Activated naive CD8-positive, alpha-beta T cell treated with anti-CD3 and anti-CD28 coated beads for 36 hours (primary cell): ENCODE data around the gene RANBP3L. TPM values are rescaled to one million over a fixed set of nuclear protein-coding genes. Genes with fewer than 3 reads are reported as not detected.
"Not testable (repeated sequence)": the region's sequence is repeated elsewhere in the genome, so short reads cannot be mapped to it uniquely, and the experiment has no call there.

Source experiments
- DNase-seq: peaks from one replicate; pipeline ENCODE4 v3.0.0; 2021
- H3K27ac Mint-ChIP-seq: one replicate; pipeline ENCODE4 v1.8.0; 2022; ENCODE audit warnings: mild to moderate bottlenecking, moderate library complexity, mixed read lengths
- H3K27me3 Mint-ChIP-seq: one replicate; pipeline ENCODE4 v1.8.0; 2022; ENCODE audit warnings: mild to moderate bottlenecking, mixed read lengths
- H3K36me3 Mint-ChIP-seq: one replicate; pipeline ENCODE4 v1.8.0; 2021; ENCODE audit warnings: mild to moderate bottlenecking, mixed read lengths
- H3K4me1 Mint-ChIP-seq: one replicate; pipeline ENCODE4 v1.8.0; 2021; ENCODE audit warnings: mixed read lengths
- H3K4me3 Mint-ChIP-seq: one replicate; pipeline ENCODE4 v1.8.0; 2022; ENCODE audit warnings: mild to moderate bottlenecking, moderate library complexity, mixed read lengths
- H3K9me3 Mint-ChIP-seq: one replicate; pipeline ENCODE4 v1.8.0; 2022; ENCODE audit warnings: mixed read lengths
- total RNA-seq, 2 experiments: library from RNA; stranded (reverse); gene quantifications; one replicate each; pipeline ENCODE4 v1.2.3, GENCODE V29; 2021

RANBP3L gene
- under 1 TPM; 0.10 to 0.14 TPM for total RNA-seq

GRCh38 chr5:36301858-36302603 lies at the start of gene RANBP3L:
TSS of gene RANBP3L (minus strand) at chr5:36301902. CDS start at chr5:36301416, 486 bp downstream.
- Mint-ChIP-seq H3K27me3 (peaks cover 5% of the 10 kb centered on the region), H3K4me3 (no peak within 1 kb of the TSS), H3K4me1 (peaks cover 9% of the 10 kb centered on the region), H3K27ac (no peak within 1 kb of the TSS), H3K36me3 (no peaks in the 10 kb centered on the region), H3K9me3 (no peaks in the 10 kb centered on the region)
- DNase-seq: no peak

- H3K9me3 Mint-ChIP-seq: no peaks in the 10 kb centered on the region
- H3K27me3 Mint-ChIP-seq: peaks cover 7% of the 10 kb centered on the region
- H3K36me3 Mint-ChIP-seq: no peaks in the 10 kb centered on the region
- H3K4me3 Mint-ChIP-seq: no peak overlapping the region
- no peaks in the 10 kb centered on the region for H3K4me1 Mint-ChIP-seq
- no peak for DNase-seq
- no peak overlapping the region for H3K27ac Mint-ChIP-seq
Observed at GRCh38 chr5:36346896-36347690, 45.4 kb upstream of the RANBP3L start.

GRCh38 chr5:36344899-36345298 lies 43.2 kb upstream of the RANBP3L start:
- H3K9me3 Mint-ChIP-seq: no peaks in the 10 kb centered on the region
- no peaks in the 10 kb centered on the region for H3K4me1 Mint-ChIP-seq
- no peak for DNase-seq
- H3K36me3 Mint-ChIP-seq: no peaks in the 10 kb centered on the region
- no peak overlapping the region for H3K4me3 Mint-ChIP-seq
- no peak overlapping the region for H3K27ac Mint-ChIP-seq
- peaks cover 9% of the 10 kb centered on the region for H3K27me3 Mint-ChIP-seq

GRCh38 chr5:36341720-36342119 lies 40.0 kb upstream of the RANBP3L start:
- H3K9me3 Mint-ChIP-seq, H3K4me1 Mint-ChIP-seq, DNase-seq, H3K27ac Mint-ChIP-seq, H3K36me3 Mint-ChIP-seq, H3K4me3 Mint-ChIP-seq: not testable (repeated sequence)
- H3K27me3 Mint-ChIP-seq: peaks cover 16% of the 10 kb centered on the region

GRCh38 chr5:36337597-36337996 lies 35.9 kb upstream of the RANBP3L start:
- H3K4me3 Mint-ChIP-seq: no peak overlapping the region
- H3K4me1 Mint-ChIP-seq: no peaks in the 10 kb centered on the region
- H3K9me3 Mint-ChIP-seq: no peaks in the 10 kb centered on the region

GRCh38 chr5:36334315-36334714 lies 32.6 kb upstream of the RANBP3L start:
- H3K27me3 Mint-ChIP-seq: peaks cover 5% of the 10 kb centered on the region
- no peak overlapping the region for H3K4me3 Mint-ChIP-seq
- no peaks in the 10 kb centered on the region for H3K36me3 Mint-ChIP-seq
- H3K9me3 Mint-ChIP-seq: no peaks in the 10 kb centered on the region
- H3K27ac Mint-ChIP-seq: no peak overlapping the region
- no peak for DNase-seq
- H3K4me1 Mint-ChIP-seq: no peaks in the 10 kb centered on the region

More at GRCh38 chr5:36337597-36337996, 35.9 kb upstream of the RANBP3L start:
- Mint-ChIP-seq H3K27me3 (peaks cover 13% of the 10 kb centered on the region), H3K27ac (no peak overlapping the region), H3K36me3 (no peaks in the 10 kb centered on the region)
- no peak for DNase-seq

GRCh38 chr5:36332720-36333119 lies 31.0 kb upstream of the RANBP3L start:
- H3K4me3 Mint-ChIP-seq, H3K4me1 Mint-ChIP-seq, H3K27me3 Mint-ChIP-seq, DNase-seq, H3K36me3 Mint-ChIP-seq, H3K9me3 Mint-ChIP-seq, H3K27ac Mint-ChIP-seq: not testable (repeated sequence)

- H3K4me1 Mint-ChIP-seq: no peaks in the 10 kb centered on the region
- H3K9me3 Mint-ChIP-seq: no peaks in the 10 kb centered on the region
- peaks cover 15% of the 10 kb centered on the region for H3K27me3 Mint-ChIP-seq
- DNase-seq: no peak
- H3K27ac Mint-ChIP-seq: no peak overlapping the region
- no peak overlapping the region for H3K4me3 Mint-ChIP-seq
- H3K36me3 Mint-ChIP-seq: no peaks in the 10 kb centered on the region
Observed at GRCh38 chr5:36325196-36325595, 23.5 kb upstream of the RANBP3L start.

GRCh38 chr5:36323926-36324781 lies 22.5 kb upstream of the RANBP3L start:
- Mint-ChIP-seq H3K27ac (no peak overlapping the region), H3K9me3 (no peaks in the 10 kb centered on the region), H3K4me3 (no peak overlapping the region), H3K36me3 (no peaks in the 10 kb centered on the region), H3K27me3 (peaks cover 22% of the 10 kb centered on the region), H3K4me1 (no peaks in the 10 kb centered on the region)
- DNase-seq: no peak

- no peak for DNase-seq
- Mint-ChIP-seq H3K4me3 (no peak overlapping the region), H3K27me3 (peaks cover 32% of the 10 kb centered on the region), H3K36me3 (no peaks in the 10 kb centered on the region), H3K4me1 (no peaks in the 10 kb centered on the region), H3K27ac (no peak overlapping the region), H3K9me3 (peaks cover 3% of the 10 kb centered on the region)
Observed at GRCh38 chr5:36312953-36313672, 11.4 kb upstream of the RANBP3L start.

GRCh38 chr5:36311956-36312355 lies 10.3 kb upstream of the RANBP3L start:
- Mint-ChIP-seq H3K36me3 (no peaks in the 10 kb centered on the region), H3K27ac (no peak overlapping the region), H3K4me3 (no peak overlapping the region), H3K9me3 (peaks cover 3% of the 10 kb centered on the region), H3K27me3 (peaks cover 23% of the 10 kb centered on the region), H3K4me1 (no peaks in the 10 kb centered on the region)
- no peak for DNase-seq

- no peak for DNase-seq
- Mint-ChIP-seq H3K4me3 (no peak overlapping the region), H3K27me3 (peaks cover 11% of the 10 kb centered on the region), H3K9me3 (peaks cover 3% of the 10 kb centered on the region), H3K27ac (no peak overlapping the region), H3K36me3 (no peaks in the 10 kb centered on the region), H3K4me1 (no peaks in the 10 kb centered on the region)
Observed at GRCh38 chr5:36310138-36310537, 8.4 kb upstream of the RANBP3L start.

- no peak overlapping the region for H3K4me3 Mint-ChIP-seq
- DNase-seq: peak; percentile 26
- H3K27me3 Mint-ChIP-seq: peaks cover 1% of the 10 kb centered on the region
- H3K27ac Mint-ChIP-seq: no peak overlapping the region
- H3K4me1 Mint-ChIP-seq: peaks cover 9% of the 10 kb centered on the region
- H3K36me3 Mint-ChIP-seq: no peaks in the 10 kb centered on the region
- no peaks in the 10 kb centered on the region for H3K9me3 Mint-ChIP-seq
Observed at GRCh38 chr5:36305571-36306326, 4.0 kb upstream of the RANBP3L start.
